Measurements from ENCODE around the gene STARD3NL.
"Not testable (repeated sequence)": the region's sequence is repeated elsewhere in the genome, so short reads cannot be mapped to it uniquely, and the experiment has no call there.

Gene STARD3NL

DNA sequence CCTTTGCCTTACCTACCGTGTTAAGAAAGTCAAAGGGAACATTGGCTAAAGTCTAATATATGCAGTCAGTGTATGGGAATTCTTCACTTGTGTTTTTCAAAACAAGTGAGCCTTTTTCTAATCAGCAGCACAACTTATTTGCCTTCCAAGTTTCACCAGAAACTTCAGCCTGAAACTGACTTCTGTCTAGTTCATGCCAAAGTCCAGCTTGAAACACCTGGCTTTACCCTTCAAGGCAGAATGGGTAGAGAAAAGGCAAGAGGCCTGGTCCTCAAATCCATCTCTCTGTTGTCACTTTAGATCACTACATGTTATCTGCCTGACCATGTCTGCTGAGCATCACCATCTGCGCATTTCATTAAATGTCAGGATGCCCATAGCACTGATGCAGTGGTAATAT, 92.4 kb downstream of the STARD3NL start:
- DNase-seq: not testable (repeated sequence)

- no peak for DNase-seq
These were observed 95.4 kb downstream of the STARD3NL start, which contains the start of gene TARP for GRCh38 chr7:38273286-38273995. Gene TARP (minus strand): TSS chr7:38273636.

DNA sequence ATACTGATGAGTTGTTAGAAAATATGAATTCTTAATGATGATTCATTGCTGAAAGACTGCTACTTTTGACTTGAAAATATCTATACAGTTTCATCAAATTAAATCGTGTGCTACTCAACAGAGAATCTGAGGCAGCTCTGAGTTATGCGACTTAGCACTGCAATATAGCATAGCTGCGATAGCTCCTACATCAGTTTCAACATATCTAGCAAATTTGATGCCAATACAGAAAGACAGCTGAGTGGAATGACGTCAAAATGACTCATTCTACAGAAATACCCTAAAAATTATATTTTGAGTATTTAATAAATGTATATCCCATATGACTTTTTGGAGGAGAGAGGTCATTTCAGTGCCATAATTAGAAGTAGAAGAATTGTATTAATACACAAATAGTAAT, 96.4 kb downstream of the STARD3NL start:
- DNase-seq: no peak

- no peak for DNase-seq
These were observed 97.0 kb downstream of the STARD3NL start for GRCh38 chr7:38274927-38275620.

DNA sequence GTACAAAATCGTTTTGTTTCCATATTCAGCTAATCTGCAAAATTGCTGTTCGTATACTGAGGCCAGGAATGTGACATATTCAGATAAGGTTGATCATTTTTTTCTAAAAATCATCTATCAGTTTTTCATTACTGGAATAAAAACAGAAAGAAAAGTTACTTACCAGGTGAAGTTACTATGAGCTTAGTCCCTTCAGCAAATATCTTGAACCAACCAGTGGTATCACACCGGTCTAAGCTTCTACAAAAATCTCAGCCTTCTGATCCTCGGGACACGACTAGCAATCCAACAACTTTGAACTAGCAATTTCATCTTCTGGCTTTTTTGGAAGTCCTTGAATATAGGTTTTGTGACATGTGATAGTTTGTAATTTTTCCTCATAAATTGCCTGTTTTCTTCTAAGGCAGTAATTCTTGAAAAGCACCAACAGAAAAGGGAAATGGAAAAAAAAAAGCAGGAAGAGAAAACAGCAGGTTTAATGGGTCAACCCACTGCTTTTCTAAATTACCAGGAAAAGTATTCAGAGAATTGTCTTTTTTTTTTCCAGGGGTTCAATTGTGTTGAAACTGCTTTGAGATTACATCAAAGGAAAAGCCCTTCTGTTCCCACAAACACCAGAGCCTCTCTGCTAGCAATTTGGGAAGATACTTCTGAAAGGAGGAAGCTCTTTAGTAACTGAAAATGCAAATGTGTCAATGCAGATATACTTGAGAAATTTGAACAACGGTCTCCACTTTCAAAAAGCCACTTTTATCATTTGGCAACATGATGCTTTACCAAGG, 98.2 kb downstream of the STARD3NL start:
- no peak for DNase-seq

- no peak for DNase-seq
These were observed 102.0 kb downstream of the STARD3NL start for GRCh38 chr7:38280000-38280399.

All from activated naive CD4-positive, alpha-beta T cell treated with Interleukin-2 at 50 U/mL for 16 hours (primary cell).